ENCODE data around the gene EXT2. TPM values are rescaled to one million over a fixed set of nuclear protein-coding genes. Genes with fewer than 3 reads are reported as not detected.
A peak's percentile ranks its signal among the peaks of the same experiment; 100 is the strongest.

The EXT2 gene
- total RNA-seq, 1 donor from 2014 or later: 26.1 TPM

- no peak for DNase-seq
- intact Hi-C loops (cut with DNase I): loop anchor here (10.0 kb wide), 1 partner anchor 88 kb away; no protein-coding TSS in a partner anchor
- no peak for ATAC-seq (ENCODE audit: poor library complexity)
These were observed 51.5 kb downstream of the EXT2 start for GRCh38 chr11:44146931-44147330.

GRCh38 chr11:44147751-44148150, 52.3 kb downstream of the EXT2 start:
- no peak for DNase-seq
- intact Hi-C loops (cut with DNase I): loop anchor here (10.0 kb wide), 1 partner anchor 87 kb away; no protein-coding TSS in a partner anchor
- ATAC-seq (ENCODE audit: poor library complexity): peak; percentile 63

GRCh38 chr11:44149651-44150050, 54.2 kb downstream of the EXT2 start:
- no peak for ATAC-seq (ENCODE audit: poor library complexity)
- no peak for DNase-seq
- intact Hi-C loops (cut with DNase I): loop anchor here (10.0 kb wide), 1 partner anchor 85 kb away; no protein-coding TSS in a partner anchor

- ATAC-seq (ENCODE audit: poor library complexity) (no peak), DNase-seq (no peak)
- intact Hi-C loops (cut with DNase I): no loop called here
These were observed 54.9 kb downstream of the EXT2 start for GRCh38 chr11:44150401-44150800.

GRCh38 chr11:44157019-44157418, 61.5 kb downstream of the EXT2 start:
- ATAC-seq (ENCODE audit: poor library complexity) (peak; percentile 38), DNase-seq (no peak)
- intact Hi-C loops (cut with DNase I): no loop called here

GRCh38 chr11:44158384-44158783, 62.9 kb downstream of the EXT2 start:
- no peak for DNase-seq
- ATAC-seq (ENCODE audit: poor library complexity): no peak
- intact Hi-C loops (cut with DNase I): no loop called here

- DNase-seq: no peak
- intact Hi-C loops (cut with DNase I): no loop called here
- ATAC-seq (ENCODE audit: poor library complexity): no peak
These were observed 64.6 kb downstream of the EXT2 start for GRCh38 chr11:44159848-44160721.

- intact Hi-C loops (cut with DNase I): no loop called here
- no peak for ATAC-seq (ENCODE audit: poor library complexity)
- DNase-seq: no peak
These were observed 66.5 kb downstream of the EXT2 start for GRCh38 chr11:44162004-44162403.

- no peak for DNase-seq
- ATAC-seq (ENCODE audit: poor library complexity): no peak
- intact Hi-C loops (cut with DNase I): no loop called here
These were observed 67.2 kb downstream of the EXT2 start for GRCh38 chr11:44162662-44163061.

GRCh38 chr11:44165432-44165831, 70.0 kb downstream of the EXT2 start:
- intact Hi-C loops (cut with DNase I): no loop called here
- ATAC-seq (ENCODE audit: poor library complexity) (no peak), DNase-seq (no peak)

- no peak for ATAC-seq (ENCODE audit: poor library complexity)
- no peak for DNase-seq
- intact Hi-C loops (cut with DNase I): no loop called here
These were observed 71.6 kb downstream of the EXT2 start for GRCh38 chr11:44167046-44167445.

- ATAC-seq (ENCODE audit: poor library complexity) (no peak), DNase-seq (no peak)
- intact Hi-C loops (cut with DNase I): no loop called here
These were observed 76.0 kb downstream of the EXT2 start for GRCh38 chr11:44171518-44171917.

- no peak for ATAC-seq (ENCODE audit: poor library complexity)
- intact Hi-C loops (cut with DNase I): no loop called here
- no peak for DNase-seq
These were observed 77.5 kb downstream of the EXT2 start for GRCh38 chr11:44172966-44173365.

GRCh38 chr11:44174842-44175241, 79.4 kb downstream of the EXT2 start:
- DNase-seq: no peak
- ATAC-seq (ENCODE audit: poor library complexity): no peak
- intact Hi-C loops (cut with DNase I): no loop called here

- DNase-seq (no peak), ATAC-seq (ENCODE audit: poor library complexity) (no peak)
- intact Hi-C loops (cut with DNase I): no loop called here
These were observed 81.2 kb downstream of the EXT2 start for GRCh38 chr11:44176546-44177213.

- intact Hi-C loops (cut with DNase I): no loop called here
- no peak for DNase-seq
- no peak for ATAC-seq (ENCODE audit: poor library complexity)
These were observed 82.4 kb downstream of the EXT2 start for GRCh38 chr11:44177905-44178304.

GRCh38 chr11:44178381-44178780, 82.9 kb downstream of the EXT2 start:
- intact Hi-C loops (cut with DNase I): no loop called here
- peak; percentile 55 for ATAC-seq (ENCODE audit: poor library complexity)
- no peak for DNase-seq

GRCh38 chr11:44179173-44179572, 83.7 kb downstream of the EXT2 start:
- no peak for DNase-seq
- intact Hi-C loops (cut with DNase I): no loop called here

GRCh38 chr11:44180107-44180506, 84.6 kb downstream of the EXT2 start:
- DNase-seq: no peak
- intact Hi-C loops (cut with DNase I): no loop called here
- no peak for ATAC-seq (ENCODE audit: poor library complexity)

More at GRCh38 chr11:44179173-44179572, 83.7 kb downstream of the EXT2 start:
- no peak for ATAC-seq (ENCODE audit: poor library complexity)

GRCh38 chr11:44185522-44185921, 90.0 kb downstream of the EXT2 start:
- no peak for DNase-seq
- ATAC-seq (ENCODE audit: poor library complexity): no peak
- intact Hi-C loops (cut with DNase I): no loop called here

Data from Right ventricle myocardium superior (tissue), 1 donor.